HG03045 (cell line): ENCODE results near the gene NDRG2.
A peak's percentile ranks its signal among the peaks of the same experiment; 100 is the strongest.
"Not testable (repeated sequence)": the region's sequence is repeated elsewhere in the genome, so short reads cannot be mapped to it uniquely, and the experiment has no call there.

ENCODE experiments used
- ATAC-seq: cut with Tn5 transposase; IDR thresholded peaks from one replicate; pipeline ENCODE4 v1.9.1; 2021; ENCODE audit warnings: mild to moderate bottlenecking, moderate library complexity; ENCODE audit not compliant: unreplicated experiment

NDRG2 gene

DNA sequence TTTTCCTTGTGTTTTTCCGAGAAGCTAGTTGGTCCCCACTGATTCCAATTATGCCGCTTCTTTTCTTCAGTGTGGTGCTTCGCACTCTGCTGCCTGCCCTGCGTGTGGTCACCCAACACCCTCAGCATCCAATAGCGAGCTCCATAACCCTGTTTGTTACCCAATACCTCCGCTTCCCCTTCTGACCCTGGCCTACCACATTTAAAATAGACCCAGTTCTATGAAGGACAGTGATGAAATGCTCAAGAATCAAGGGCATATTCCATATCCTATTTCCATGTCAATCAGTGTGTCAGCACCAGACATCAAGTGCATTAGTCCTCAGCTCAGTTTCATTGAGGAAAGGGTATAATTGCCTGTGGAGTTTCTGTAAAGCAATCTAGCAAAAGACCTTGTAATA is 9.5 kb downstream of the NDRG2 start:
- ATAC-seq = no peak

DNA sequence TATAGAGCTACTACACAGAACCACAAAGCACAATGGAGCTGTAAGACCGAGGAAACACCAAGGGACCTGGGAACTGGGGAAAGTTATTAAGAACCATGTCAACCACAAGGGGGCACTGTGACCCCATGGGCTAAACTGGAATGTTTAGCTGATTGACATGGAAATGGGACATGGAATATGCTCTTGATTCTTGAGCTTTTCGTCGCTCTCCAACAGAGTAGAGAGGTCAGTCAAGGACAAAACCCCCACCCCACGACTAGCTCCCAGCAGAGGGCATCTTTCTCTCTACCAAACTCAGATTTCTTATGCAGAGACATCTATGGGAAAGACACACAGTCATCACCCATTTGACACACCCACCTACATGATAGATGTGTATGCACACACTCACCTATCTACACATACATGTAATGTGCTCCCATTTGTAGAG is 10.1 kb downstream of the NDRG2 start:
- no peak for ATAC-seq

DNA sequence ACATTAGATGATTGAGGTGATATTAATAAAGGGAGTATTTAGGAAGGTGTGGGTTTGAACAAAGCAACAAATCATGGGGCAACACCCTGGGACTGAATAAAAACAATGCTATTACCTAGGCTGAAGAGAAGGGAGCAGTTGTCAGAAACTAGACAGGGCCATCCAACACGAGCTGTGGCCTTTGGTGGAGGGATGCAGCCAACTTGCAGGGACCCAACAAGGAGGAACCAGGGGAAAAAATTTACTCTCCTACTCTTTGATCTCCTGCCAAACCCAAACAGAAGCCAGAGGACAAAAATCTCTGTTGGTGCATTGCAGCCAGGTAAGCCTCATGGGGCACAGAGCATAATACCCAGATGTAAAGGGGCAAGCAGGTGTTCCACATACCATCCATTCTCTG is 13.7 kb downstream of the NDRG2 start:
- no peak for ATAC-seq

- ATAC-seq = not testable (repeated sequence)
Measured at GRCh38 chr14:21009721-21010120, 15.1 kb downstream of the NDRG2 start.

- no peak for ATAC-seq
Measured at GRCh38 chr14:21003788-21004346, 21.0 kb downstream of the NDRG2 start.

DNA sequence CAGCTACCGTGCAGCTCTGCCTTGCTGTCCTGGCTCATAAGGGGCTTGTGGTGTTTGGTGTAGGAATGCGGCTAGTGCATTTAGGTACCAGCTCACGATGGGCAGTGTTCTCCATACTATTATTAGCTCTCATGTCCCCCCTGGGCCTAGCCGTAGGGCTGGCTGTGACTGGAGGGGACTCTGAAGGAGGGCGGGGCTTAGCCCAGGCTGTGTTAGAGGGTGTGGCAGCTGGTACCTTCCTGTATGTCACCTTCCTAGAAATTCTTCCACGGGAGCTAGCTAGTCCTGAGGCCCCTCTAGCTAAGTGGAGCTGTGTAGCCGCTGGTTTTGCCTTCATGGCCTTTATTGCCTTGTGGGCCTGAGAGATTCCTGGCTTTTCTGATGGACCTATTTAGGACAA is 23.6 kb downstream of the NDRG2 start:
- ATAC-seq = no peak

DNA sequence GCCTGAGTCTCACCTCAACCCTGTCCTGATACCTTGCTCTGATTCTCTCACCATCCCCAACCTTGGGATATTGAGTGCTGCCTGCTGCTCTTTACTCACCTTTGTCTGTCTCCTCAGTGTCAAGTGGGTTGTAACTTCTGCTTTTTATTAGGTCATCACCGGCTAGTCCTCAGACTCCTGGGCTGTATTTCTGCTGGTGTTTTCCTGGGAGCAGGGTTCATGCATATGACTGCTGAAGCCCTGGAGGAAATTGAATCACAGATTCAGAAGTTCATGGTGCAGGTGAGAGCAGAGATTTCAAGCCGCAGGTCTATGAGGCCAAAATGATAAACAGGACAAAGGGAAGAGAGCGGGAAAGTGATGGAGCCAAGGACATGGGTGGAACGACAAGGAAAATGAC is 25.3 kb downstream of the NDRG2 start:
- ATAC-seq = no peak

DNA sequence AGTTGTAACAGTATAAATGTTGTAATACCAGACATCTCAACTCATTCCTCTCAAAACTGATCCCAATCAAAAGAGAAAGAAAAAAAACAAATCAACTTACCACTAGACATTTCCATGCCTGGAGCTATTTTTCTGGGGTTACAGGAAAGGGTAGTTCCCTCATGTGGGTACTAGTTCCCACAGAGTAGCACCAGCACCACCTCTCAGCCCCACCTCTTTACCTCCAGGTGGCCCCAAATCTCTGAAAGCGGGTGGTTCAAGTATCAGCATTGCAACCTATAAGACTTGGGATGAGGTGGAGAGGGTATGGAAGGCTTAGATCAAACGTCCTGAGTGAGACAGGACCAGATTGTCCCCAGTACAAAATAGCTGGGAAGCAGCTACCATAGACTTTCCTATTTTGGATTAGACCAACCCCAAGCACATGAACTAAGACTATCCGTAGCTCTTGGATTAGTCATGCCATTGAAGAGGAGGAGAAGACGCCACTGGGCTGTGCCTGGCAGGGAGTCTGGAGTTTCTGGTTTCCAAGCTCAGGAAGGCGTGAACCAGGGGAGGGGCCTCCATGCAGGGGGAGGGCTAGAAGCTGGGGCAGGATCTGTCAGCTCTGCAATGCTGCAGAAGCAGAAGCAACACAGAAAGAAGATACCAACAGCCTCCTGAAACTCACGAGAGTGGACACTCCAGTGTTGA is 26.0 kb downstream of the NDRG2 start, which contains the start of gene SLC39A2:
SLC39A2 (plus strand) TSS at position 620 of the 693 bp plus-strand sequence. CDS start 154 bp downstream, outside the sequence.
- no peak for ATAC-seq

DNA sequence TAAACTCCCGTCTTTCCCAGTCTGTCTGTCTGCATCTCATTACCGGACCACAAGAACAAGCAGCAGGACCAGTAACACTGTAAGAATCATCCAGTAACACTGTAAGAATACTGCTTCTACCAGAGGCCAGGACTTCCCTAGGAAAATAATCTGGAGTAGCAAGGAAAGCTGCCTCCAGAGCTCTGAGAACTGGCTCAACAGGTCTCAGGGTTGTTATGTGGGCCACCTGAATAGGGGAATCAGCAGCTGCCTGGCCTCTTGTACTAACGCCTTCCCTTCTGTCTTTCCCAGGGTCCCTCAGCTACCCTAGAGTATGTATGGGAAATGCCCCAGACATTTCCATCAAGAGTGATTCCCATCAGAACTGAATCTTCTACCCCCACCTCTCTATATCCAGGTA is 26.7 kb downstream of the NDRG2 start:
- ATAC-seq = no peak

- no peak for ATAC-seq
Measured at GRCh38 chr14:20997564-20997963, 27.3 kb downstream of the NDRG2 start.

DNA sequence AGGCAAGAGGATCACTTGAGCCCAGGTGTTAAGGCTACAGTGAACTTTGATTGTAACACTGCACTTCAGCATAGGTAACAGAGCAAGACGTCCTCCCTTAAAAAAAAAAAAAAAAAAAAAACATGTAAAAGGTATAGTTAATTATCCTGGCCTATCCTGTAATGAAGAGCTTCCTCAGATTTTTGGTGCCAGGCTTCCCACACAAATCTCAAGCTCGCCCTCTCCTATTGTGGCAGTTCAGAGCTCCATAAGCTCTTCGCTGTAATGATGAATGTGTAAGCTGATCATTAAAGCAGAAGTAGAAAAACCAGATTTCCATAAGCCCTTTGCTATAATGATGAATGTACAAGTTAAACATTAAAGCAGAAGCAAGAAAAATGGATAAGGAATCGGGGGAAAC is 27.7 kb downstream of the NDRG2 start:
- no peak for ATAC-seq

GRCh38 chr14:20996521-20996920 is 28.3 kb downstream of the NDRG2 start:
- ATAC-seq = no peak

GRCh38 chr14:20989787-20990600 is 34.9 kb downstream of the NDRG2 start, which contains the start of gene METTL17:
METTL17 (plus strand) TSS chr14:20989980; CDS start chr14:20990003, 23 bp downstream.
- ATAC-seq = peak; percentile 97

GRCh38 chr14:20989471-20989786 is 35.4 kb downstream of the NDRG2 start:
- ATAC-seq = no peak

- no peak for ATAC-seq
Measured at GRCh38 chr14:20988717-20989470, 36.0 kb downstream of the NDRG2 start.

DNA sequence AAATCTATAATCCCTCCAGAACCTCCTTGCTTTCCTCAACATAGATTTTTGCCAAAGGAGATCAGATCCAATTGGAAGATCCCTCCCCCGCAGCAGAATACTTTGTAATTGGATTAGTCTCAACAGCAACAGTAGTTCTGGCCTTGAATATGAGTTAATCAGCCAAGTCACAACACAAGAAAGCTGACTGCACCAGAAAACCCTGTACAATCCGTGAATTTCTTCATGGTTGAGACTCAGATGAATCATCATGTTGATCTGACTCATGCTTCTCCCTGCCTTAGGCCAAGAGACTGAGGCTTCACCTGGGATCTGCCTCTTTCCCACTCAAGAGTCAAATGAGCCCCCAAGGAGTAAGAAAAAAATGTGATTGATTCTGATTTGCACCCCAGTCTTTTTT is 38.0 kb downstream of the NDRG2 start:
- ATAC-seq = no peak

GRCh38 chr14:20985650-20986049 is 39.2 kb downstream of the NDRG2 start:
- ATAC-seq = not testable (repeated sequence)

DNA sequence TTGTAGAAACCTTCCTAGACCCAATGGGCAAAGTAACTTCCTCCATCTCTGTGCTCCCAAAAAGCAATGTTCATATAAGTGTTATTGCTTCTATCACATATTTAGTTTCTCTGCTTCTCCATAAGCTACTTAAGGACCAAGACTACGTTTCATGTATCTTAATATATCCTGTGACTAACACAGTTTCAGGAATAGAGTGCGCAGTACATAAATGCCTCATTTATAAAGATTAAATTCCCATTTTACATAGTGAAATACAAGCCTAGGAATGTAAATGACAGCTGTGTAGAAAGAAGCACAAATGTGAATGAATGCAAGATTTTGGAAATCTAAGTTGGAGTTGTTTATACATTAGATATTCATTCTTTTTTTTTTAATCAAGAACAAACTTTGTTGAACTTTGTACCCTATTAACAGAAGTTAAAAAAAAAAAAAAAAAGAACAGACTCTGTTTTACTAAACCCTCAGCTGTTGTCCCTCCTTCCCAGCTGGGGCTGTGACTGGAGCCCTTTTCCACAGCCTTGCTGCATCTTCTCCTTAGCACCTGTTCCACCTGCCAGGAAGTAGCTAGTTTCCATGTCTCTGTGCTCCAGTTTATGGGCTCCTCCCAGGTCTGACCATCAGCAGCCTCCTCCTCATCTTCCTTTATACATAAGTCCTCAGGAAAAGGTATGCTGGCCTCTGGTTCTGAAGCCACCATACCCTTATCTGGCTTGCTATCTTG is 42.1 kb downstream of the NDRG2 start:
- ATAC-seq = no peak

DNA sequence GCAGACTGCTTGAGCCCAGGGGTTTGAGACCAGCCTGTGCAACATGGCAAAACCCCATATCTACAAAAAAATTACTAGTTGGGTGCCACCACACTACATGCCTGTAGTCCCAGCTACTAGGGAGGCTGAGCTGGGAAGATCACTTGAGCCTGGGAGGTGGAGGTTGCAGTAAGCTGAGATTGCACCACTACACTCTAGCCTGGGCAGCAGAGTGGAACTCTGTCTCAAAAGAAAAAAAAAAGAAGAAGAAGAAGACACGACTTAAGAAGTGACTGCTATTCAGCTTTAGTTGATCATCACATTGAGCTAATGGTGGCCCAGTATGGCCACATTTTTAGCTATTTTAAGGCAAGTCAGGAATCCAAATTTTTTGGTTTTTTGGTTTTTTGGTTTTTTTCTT is 44.0 kb downstream of the NDRG2 start:
- ATAC-seq = no peak

- no peak for ATAC-seq
Measured at GRCh38 chr14:20978687-20979086, 46.2 kb downstream of the NDRG2 start.

GRCh38 chr14:20976291-20976690 is 48.6 kb downstream of the NDRG2 start:
- ATAC-seq = no peak
